Activated naive CD4-positive, alpha-beta T cell treated with anti-CD3 and anti-CD28 coated beads, Interleukin-2, amount 10 ng/mL, durations not matched to agents 7 days and 5 days (primary cell): Measurements from ENCODE around the gene SRSF1.

ENCODE experiments used
- CTCF ChIA-PET: fragments of 350-600 bp; sonication (Branson Sonifier 250); formaldehyde crosslinking; loops from one replicate; lab custom pipeline; 2021; ENCODE audit warnings: antibody characterized with exemption; lab: Charles Lee
- DNase-seq: peaks from one replicate; pipeline ENCODE4 v3.0.0-alpha.2; 2020
- H3K27ac Mint-ChIP-seq: one replicate; pipeline ENCODE4 v1.8.0; 2021; ENCODE audit warnings: mild to moderate bottlenecking, moderate library complexity, mixed read lengths
- H3K27me3 Mint-ChIP-seq: one replicate; pipeline ENCODE4 v1.8.0; 2021; ENCODE audit warnings: mild to moderate bottlenecking, mixed read lengths
- H3K36me3 Mint-ChIP-seq: one replicate; pipeline ENCODE4 v1.8.0; 2021; ENCODE audit warnings: mixed read lengths
- H3K4me1 Mint-ChIP-seq: one replicate; pipeline ENCODE4 v1.8.0; 2021; ENCODE audit warnings: mixed read lengths
- H3K4me3 Mint-ChIP-seq: one replicate; pipeline ENCODE4 v1.8.0; 2021; ENCODE audit warnings: mild to moderate bottlenecking, moderate library complexity, mixed read lengths
- H3K9me3 Mint-ChIP-seq: one replicate; pipeline ENCODE4 v1.8.0; 2021; ENCODE audit warnings: mixed read lengths

Gene SRSF1

DNA sequence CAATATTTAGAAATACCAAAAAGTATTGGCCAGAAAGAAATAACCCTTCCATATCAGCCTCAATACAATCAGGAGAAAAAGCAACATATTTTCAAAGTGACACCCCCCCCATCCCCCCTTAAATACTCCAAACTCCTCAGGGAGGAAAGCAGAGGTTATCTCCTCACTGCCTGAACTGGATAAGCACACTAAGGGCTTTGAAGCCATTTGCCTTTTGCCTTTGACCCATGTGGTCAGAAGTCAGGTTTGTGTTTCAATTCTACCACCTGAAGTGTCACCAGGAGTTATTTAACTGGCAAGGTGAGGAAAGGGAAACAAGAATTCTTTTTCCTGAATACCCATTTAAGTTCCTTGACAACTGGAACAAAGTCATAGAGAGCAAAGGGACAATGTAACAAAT is 15.5 kb downstream of the SRSF1 start:
- H3K4me3 Mint-ChIP-seq, result no peak overlapping the region

DNA sequence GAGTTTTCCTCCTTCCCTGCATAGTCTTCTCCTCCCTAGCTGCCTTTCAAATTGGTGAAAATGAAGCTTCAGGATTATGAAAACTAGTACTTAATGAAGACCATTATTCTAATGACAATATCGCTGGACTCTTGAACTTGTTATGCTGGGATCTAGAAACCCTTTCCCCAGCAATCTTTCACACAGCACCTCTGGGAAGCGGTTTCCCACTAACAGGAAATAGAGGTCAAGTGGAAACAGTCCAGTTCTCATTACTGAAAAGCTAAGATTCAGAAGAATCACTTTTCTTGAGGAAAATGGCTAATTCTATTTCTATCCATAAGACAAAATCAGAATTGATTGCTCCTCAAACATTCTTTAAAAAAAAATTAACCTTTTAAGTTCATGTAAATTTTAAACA is 17.0 kb downstream of the SRSF1 start:
- DNase-seq, result no peak
- Mint-ChIP-seq H3K27me3 (peaks cover 4% of the 10 kb centered on the region), H3K36me3 (peaks cover 17% of the 10 kb centered on the region), H3K4me1 (peaks cover 57% of the 10 kb centered on the region), H3K27ac (peak overlapping the region; percentile 56), H3K4me3 (peak overlapping the region; percentile 92), H3K9me3 (no peaks in the 10 kb centered on the region)
- CTCF ChIA-PET, result interaction anchor here (1.0 to 3.0 kb wide), 5 partner anchors 10 to 156 kb away, joined by 3 to 22 read pairs (median 4); no protein-coding TSS in a partner anchor

More for the DNA sequence above, 15.5 kb downstream of the SRSF1 start:
- Mint-ChIP-seq H3K27ac (no peak overlapping the region), H3K36me3 (peaks cover 9% of the 10 kb centered on the region), H3K4me1 (peaks cover 51% of the 10 kb centered on the region), H3K9me3 (no peaks in the 10 kb centered on the region), H3K27me3 (peaks cover 4% of the 10 kb centered on the region)
- CTCF ChIA-PET, result no interaction called here
- no peak for DNase-seq

- peak; percentile 79 for DNase-seq
- H3K9me3 Mint-ChIP-seq, result no peaks in the 10 kb centered on the region
- H3K4me3 Mint-ChIP-seq, result peak overlapping the region; percentile 92
- CTCF ChIA-PET, result interaction anchor here (1.7 to 3.0 kb wide), 3 partner anchors 11 to 155 kb away, joined by 4 to 22 read pairs (median 7); no protein-coding TSS in a partner anchor
- peaks cover 4% of the 10 kb centered on the region for H3K27me3 Mint-ChIP-seq
- H3K4me1 Mint-ChIP-seq, result peaks cover 58% of the 10 kb centered on the region
- peaks cover 29% of the 10 kb centered on the region for H3K36me3 Mint-ChIP-seq
- H3K27ac Mint-ChIP-seq, result peak overlapping the region; percentile 95
Observed at GRCh38 chr17:57988301-57989250, 18.5 kb downstream of the SRSF1 start.

- CTCF ChIA-PET, result interaction anchor here (3.0 to 3.2 kb wide), 2 partner anchors 12 to 95 kb away, joined by 12 to 22 read pairs; no protein-coding TSS in a partner anchor
- DNase-seq, result peak; percentile 86
- H3K4me3 Mint-ChIP-seq, result peak within 1 kb of the TSS; percentile 92
- H3K27ac Mint-ChIP-seq, result peak within 1 kb of the TSS; percentile 95
- peaks cover 4% of the 10 kb centered on the region for H3K27me3 Mint-ChIP-seq
- no peaks in the 10 kb centered on the region for H3K9me3 Mint-ChIP-seq
- peaks cover 34% of the 10 kb centered on the region for H3K36me3 Mint-ChIP-seq
- peaks cover 56% of the 10 kb centered on the region for H3K4me1 Mint-ChIP-seq
Observed at GRCh38 chr17:57987581-57988300, 19.3 kb downstream of the SRSF1 start, which contains the start of gene VEZF1. VEZF1 (minus strand) TSS chr17:57988254; CDS start chr17:57988111, 143 bp downstream.

DNA sequence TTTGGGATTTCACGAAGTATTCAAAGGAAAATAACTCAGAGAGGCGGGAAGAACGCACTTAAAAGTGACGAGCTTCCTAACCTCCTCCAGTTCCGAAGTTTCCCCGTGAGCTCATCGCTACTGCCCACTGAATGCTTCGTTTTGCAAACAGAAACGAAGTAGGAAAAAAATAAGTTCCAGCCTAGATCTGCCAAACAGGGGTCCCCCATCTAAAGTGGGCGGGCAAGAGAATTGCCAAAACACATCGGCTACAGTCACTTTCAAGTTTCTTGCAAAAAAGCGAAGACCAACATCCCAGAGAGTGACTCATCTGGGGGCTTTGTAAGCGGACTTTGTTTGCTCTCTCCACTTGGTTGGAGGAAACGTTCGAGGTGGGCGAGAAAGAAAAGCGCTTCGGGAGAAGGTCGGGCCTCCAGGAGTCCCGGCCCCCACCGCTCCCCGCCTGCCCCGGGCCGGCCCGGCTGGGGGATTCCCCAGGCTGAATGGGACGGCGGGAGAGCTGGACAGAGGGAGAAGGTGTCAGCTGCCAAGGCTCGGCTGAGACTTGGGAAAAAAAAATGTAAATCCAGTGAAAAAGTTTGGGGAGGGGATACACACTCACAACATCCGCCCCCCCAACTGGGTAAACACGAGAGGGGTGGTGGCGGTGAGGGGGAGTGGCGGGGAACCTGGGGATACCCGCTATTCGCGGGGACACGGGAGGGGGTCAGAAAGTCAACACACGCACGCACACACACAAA is 20.0 kb downstream of the SRSF1 start:
- Mint-ChIP-seq H3K27ac (peak overlapping the region; percentile 85), H3K4me3 (peak overlapping the region; percentile 88), H3K27me3 (peaks cover 4% of the 10 kb centered on the region), H3K9me3 (no peaks in the 10 kb centered on the region), H3K36me3 (peaks cover 41% of the 10 kb centered on the region), H3K4me1 (peaks cover 58% of the 10 kb centered on the region)
- CTCF ChIA-PET, result interaction anchor here (0.7 to 3.2 kb wide), 7 partner anchors 10 to 135 kb away, joined by 3 to 15 read pairs (median 4); no protein-coding TSS in a partner anchor
- DNase-seq, result peak; percentile 58

- Mint-ChIP-seq H3K27me3 (peaks cover 4% of the 10 kb centered on the region), H3K4me1 (peaks cover 61% of the 10 kb centered on the region), H3K9me3 (no peaks in the 10 kb centered on the region), H3K36me3 (peaks cover 47% of the 10 kb centered on the region), H3K4me3 (peak overlapping the region; percentile 28), H3K27ac (no peak overlapping the region)
- DNase-seq, result no peak
- CTCF ChIA-PET, result interaction anchor here (1.0 to 3.2 kb wide), 5 partner anchors 11 to 126 kb away, joined by 3 to 15 read pairs (median 6); no protein-coding TSS in a partner anchor
Observed at GRCh38 chr17:57985675-57985974, 21.4 kb downstream of the SRSF1 start.

DNA sequence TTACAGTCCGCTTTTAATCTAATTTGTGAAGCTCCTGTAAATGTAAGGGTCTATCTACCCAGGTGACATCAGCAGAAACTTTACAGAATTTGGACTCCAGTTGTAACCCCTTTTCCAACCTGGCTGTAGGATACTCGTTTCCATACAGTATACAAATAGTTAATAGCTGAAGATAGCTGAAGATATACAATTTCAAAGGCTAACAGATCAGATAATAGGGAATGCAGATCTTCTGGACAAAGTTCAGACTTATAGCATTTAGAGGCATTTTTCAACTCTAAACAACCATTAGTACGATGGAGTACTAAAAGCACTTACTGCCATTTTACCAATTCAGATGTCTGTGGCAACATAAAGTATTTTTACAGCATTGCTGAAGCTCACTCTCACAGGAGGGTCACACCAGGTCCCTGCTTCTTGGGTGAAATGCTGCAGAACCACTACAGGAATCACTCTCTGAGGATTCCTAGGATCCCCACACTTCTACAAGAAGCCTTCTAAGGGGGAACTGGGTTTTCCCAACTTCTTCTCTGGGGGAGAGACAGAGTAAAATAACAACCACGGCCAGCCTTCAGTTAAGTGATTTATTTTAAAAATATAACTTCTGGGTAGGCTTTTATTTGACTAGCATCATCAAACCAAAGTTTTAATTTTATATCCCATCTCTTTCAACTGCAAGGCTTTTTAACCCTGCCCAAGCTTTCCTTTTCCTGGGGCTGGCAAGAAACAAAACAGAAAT is 21.9 kb downstream of the SRSF1 start:
- DNase-seq, result no peak
- H3K27me3 Mint-ChIP-seq, result peaks cover 4% of the 10 kb centered on the region
- peak overlapping the region; percentile 28 for H3K4me3 Mint-ChIP-seq
- peaks cover 52% of the 10 kb centered on the region for H3K36me3 Mint-ChIP-seq
- no peaks in the 10 kb centered on the region for H3K9me3 Mint-ChIP-seq
- CTCF ChIA-PET, result interaction anchor here (0.6 to 3.2 kb wide), 4 partner anchors 14 to 126 kb away, joined by 3 to 15 read pairs (median 9); no protein-coding TSS in a partner anchor
- peaks cover 63% of the 10 kb centered on the region for H3K4me1 Mint-ChIP-seq
- H3K27ac Mint-ChIP-seq, result no peak overlapping the region

- H3K4me3 Mint-ChIP-seq, result no peak overlapping the region
- H3K27ac Mint-ChIP-seq, result no peak overlapping the region
- CTCF ChIA-PET, result interaction anchor here (0.6 to 3.2 kb wide), 3 partner anchors 15 to 92 kb away, joined by 3 to 15 read pairs (median 12); no protein-coding TSS in a partner anchor
- peaks cover 54% of the 10 kb centered on the region for H3K36me3 Mint-ChIP-seq
- peaks cover 4% of the 10 kb centered on the region for H3K27me3 Mint-ChIP-seq
- no peak for DNase-seq
- no peaks in the 10 kb centered on the region for H3K9me3 Mint-ChIP-seq
- H3K4me1 Mint-ChIP-seq, result peaks cover 57% of the 10 kb centered on the region
Observed at GRCh38 chr17:57984261-57984890, 22.7 kb downstream of the SRSF1 start.

DNA sequence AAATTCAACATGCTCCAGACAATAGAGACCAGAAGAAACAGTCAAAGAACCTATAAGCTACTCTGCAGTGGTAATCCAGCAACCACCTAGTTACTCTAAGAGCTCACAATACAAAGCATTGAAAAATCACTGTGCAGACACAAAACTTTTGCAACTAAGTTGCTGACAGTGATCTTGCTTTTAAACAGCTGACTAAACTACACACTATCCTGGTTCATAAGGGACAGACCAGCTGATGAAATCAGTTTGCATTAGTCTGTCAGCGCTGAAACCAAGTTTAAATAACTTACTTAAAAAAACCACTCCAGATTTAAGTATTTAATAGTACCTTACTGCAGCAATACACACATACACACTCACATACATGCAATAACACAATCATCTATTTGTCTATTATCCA is 23.6 kb downstream of the SRSF1 start:
- CTCF ChIA-PET, result interaction anchor here (0.9 to 2.2 kb wide), 2 partner anchors 16 to 124 kb away, joined by 4 to 5 read pairs; no protein-coding TSS in a partner anchor
- H3K4me3 Mint-ChIP-seq, result no peak overlapping the region
- peaks cover under 1% of the 10 kb centered on the region for H3K27me3 Mint-ChIP-seq
- no peaks in the 10 kb centered on the region for H3K9me3 Mint-ChIP-seq
- no peak for DNase-seq
- H3K36me3 Mint-ChIP-seq, result peaks cover 53% of the 10 kb centered on the region
- H3K27ac Mint-ChIP-seq, result no peak overlapping the region
- H3K4me1 Mint-ChIP-seq, result peaks cover 49% of the 10 kb centered on the region

GRCh38 chr17:57982452-57983170 is 24.4 kb downstream of the SRSF1 start:
- H3K27ac Mint-ChIP-seq, result no peak overlapping the region
- H3K4me3 Mint-ChIP-seq, result no peak overlapping the region
- H3K27me3 Mint-ChIP-seq, result no peaks in the 10 kb centered on the region
- no peaks in the 10 kb centered on the region for H3K9me3 Mint-ChIP-seq
- CTCF ChIA-PET, result interaction anchor here (0.9 to 2.2 kb wide), 2 partner anchors 17 to 123 kb away, joined by 4 to 5 read pairs; no protein-coding TSS in a partner anchor
- H3K4me1 Mint-ChIP-seq, result peaks cover 49% of the 10 kb centered on the region
- DNase-seq, result no peak
- peaks cover 60% of the 10 kb centered on the region for H3K36me3 Mint-ChIP-seq

GRCh38 chr17:57980522-57980921 is 26.5 kb downstream of the SRSF1 start:
- no peaks in the 10 kb centered on the region for H3K27me3 Mint-ChIP-seq
- no peak overlapping the region for H3K4me3 Mint-ChIP-seq
- H3K4me1 Mint-ChIP-seq, result peaks cover 35% of the 10 kb centered on the region
- no peaks in the 10 kb centered on the region for H3K9me3 Mint-ChIP-seq
- peaks cover 67% of the 10 kb centered on the region for H3K36me3 Mint-ChIP-seq
- no peak overlapping the region for H3K27ac Mint-ChIP-seq
- CTCF ChIA-PET, result no interaction called here
- DNase-seq, result no peak

- CTCF ChIA-PET, result interaction anchor here (0.9 kb wide), 1 partner anchor 16 kb away, joined by 3 read pairs; no protein-coding TSS in a partner anchor
- Mint-ChIP-seq H3K27me3 (no peaks in the 10 kb centered on the region), H3K36me3 (peaks cover 70% of the 10 kb centered on the region), H3K27ac (no peak overlapping the region), H3K4me1 (peaks cover 21% of the 10 kb centered on the region), H3K9me3 (no peaks in the 10 kb centered on the region), H3K4me3 (no peak overlapping the region)
- no peak for DNase-seq
Observed at GRCh38 chr17:57979076-57979475, 28.0 kb downstream of the SRSF1 start.
